HL-60/S4 (cell line): ENCODE results near the gene ADGRF4.
"Not testable (repeated sequence)": the region's sequence is repeated elsewhere in the genome, so short reads cannot be mapped to it uniquely, and the experiment has no call there.

ENCODE experiments used
- in situ Hi-C: fragments of 300-500 bp; cut with MboI; formaldehyde crosslinking; loops from 2 replicates; pipeline ENCODE4 v1.14.3; 2022; ENCODE audit warnings: low sequenced_read_pairs

Gene ADGRF4

DNA sequence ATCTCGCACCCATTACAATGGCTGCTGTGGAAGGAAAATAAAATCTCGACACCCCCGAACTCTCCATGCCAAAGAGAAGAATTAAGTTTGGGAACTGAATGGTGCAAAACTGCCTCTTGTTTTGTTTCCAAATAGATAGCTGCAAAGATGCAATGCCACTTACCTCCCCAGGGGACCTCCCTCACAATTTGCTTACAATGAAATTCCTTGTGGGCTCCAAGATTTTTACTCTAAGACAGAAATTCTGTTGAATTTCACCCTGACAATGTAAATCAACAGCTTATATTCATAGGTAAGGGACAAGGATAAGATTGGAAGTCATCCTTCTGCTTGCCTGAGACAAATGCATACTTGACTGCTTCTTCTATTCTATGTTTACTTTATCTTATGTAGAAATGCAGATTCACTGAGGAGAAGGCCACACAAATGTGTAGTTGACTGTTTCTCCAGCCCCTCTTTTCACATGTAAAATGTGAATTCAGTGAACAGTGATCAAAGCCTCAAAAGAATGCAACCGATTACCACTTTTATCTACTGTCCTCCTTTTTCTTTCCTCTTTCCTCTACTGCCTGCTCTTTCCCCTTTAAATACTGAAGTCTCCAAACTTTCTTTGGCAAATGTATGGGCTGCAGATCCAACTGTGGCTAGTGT is 36.6 kb downstream of the ADGRF4 start:
- in situ Hi-C loops = no loop called here

DNA sequence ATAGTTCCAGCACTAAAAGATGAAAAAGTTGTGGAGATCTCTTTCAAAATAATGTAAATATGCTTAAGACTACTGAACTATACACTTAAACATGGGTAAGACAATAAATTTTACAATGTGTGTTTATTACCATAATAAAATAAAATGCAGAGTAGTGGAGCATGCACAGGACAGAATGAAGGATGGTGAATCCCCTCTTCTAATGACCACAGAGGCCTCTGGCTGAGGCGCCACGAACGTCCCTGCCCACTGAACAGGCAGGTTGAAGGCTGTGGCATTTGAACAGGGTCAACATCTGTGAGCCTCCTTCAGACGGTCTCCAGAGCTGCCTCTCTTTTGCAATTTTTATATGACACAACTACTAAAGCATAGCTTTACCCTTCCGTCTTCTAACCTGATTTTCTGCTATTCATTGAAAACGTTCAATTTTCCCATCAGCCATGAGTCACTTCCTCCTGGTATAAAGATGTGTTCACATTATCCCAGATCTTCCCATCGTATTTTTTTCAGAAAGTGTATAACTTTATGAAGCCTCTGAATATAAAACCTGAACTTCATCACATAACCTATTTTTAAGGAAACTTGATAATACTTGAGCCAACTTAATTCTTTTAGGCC is 37.8 kb downstream of the ADGRF4 start:
- in situ Hi-C loops = no loop called here

DNA sequence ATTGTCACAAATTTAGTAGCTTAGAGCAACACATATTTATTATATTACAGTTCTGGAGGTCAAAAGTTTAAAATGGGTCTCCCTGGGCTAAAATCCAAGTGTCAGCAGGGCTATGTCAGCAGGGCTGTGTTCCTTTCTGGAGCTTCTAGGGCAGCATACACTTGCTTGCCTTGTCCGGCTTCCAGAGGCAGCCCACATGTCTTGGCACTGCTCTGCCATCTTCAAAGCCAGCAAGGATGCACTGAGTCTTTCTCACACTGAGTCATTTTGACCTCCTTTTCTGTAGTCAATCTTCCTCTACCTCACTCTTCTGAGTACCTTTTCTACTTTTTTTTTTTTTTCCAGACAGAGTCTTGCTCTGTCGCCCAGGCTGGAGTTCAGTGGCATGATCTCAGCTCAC is 39.0 kb downstream of the ADGRF4 start:
- in situ Hi-C loops = no loop called here

DNA sequence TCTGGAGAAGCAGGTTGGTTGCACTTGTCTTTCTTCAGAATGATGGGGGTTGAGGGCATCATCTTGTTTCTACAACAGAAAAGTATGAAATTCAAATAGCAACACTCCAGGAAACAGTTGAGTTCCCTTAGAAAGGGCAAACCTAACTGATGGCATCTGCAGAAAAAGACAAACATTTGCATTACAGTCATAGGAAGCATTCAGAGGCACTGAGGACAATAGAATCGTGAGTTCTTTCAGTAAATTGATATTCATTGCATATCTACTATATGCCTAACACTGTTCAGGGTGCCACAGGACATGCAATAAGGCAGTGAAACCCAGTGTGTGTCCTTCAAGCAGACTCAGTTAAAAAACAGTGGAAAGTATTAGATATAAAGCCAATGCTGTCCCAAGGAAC is 42.3 kb downstream of the ADGRF4 start:
- in situ Hi-C loops = no loop called here

DNA sequence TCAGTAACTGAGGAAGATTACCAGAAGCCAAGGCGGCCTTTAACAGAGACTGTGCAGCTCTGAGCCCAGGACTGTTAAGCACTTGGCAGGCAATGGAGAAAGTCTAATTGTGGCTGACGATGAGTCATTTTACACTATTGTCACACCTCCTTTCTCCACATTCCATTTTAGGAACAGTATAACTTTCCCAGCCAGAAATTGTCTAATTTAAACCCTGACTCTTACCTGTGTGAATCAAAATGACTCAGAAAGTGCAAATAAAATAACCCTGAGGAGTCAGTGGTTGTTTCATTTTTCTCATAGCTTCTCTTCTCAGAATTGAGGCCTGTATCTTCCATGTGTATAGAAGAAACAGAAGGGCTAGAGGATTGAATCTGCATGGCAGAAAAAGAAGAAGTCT is 43.4 kb downstream of the ADGRF4 start:
- in situ Hi-C loops = no loop called here

DNA sequence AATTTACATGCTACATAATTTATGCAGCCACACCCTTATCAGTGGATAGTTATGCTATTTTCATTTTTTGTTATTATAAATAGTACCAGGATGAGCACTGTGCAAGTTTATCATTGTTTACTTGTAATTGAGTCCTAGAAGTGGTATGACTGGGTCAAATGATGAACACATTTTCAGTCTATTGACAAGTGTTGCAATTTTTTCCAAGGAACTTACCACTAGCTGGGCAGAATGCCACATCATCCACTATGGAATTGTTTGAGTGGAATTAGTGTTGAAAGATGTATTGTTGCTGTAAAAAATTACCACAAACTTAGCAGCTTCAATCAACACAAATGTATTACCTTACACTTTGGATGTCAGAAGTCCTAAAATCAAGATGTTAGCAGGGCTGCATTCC is 45.4 kb downstream of the ADGRF4 start:
- in situ Hi-C loops = no loop called here

DNA sequence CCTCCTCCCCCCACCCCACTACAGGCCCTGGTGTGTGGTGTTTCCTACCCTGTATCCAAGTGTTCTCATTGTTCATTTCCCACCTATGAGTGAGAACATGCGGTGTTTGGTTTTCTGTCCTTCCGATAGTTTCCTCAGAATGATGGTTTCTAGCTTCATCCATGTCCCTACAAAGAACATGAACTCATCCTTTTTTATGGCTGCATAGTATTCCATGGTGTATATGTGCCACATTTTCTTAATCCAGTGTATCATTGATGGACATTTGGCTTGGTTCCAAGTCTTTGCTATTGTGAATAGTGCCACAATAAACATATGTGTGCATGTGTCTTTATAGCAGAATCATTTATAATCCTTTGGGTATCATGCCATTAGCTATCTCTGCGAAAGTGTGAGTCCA is 46.9 kb downstream of the ADGRF4 start:
- in situ Hi-C loops = not testable (repeated sequence)

DNA sequence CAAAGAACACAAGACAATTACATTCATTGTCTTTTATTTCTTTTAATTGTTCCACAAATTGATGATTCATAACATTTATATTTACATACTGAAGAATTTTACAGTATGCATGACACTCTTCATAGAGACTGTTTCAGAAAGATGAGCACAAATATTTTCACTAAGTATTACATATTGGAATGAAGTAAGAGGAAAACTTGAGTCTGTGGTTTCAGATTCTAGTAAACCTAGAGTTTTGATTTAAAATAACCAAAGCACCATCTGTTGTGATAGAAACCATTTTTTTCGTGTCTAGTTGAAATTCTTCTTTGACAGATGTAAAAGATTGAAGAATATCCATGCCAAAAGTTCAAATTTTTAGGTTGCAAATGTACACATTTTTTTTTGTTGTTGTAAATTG is 51.4 kb downstream of the ADGRF4 start:
- in situ Hi-C loops = no loop called here

DNA sequence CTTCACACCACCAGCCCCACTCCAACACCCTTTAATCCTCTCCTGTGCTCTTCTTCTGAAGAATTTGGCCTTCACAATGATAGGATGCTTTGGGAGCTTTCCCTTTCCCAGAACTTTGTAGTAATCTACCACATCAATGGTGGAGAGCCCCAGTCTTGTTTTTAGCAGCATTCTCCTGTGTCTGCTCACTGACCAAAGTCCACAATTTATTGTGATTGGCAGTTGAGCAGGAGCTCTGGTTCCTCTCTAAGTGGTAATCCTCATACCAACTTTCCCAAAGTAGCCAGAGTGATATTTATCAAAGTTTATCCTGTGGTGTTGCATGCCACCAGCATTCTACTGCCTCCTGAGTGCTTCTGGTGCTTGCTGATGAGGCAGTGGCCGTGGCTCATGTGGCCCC is 54.4 kb downstream of the ADGRF4 start:
- in situ Hi-C loops = no loop called here

DNA sequence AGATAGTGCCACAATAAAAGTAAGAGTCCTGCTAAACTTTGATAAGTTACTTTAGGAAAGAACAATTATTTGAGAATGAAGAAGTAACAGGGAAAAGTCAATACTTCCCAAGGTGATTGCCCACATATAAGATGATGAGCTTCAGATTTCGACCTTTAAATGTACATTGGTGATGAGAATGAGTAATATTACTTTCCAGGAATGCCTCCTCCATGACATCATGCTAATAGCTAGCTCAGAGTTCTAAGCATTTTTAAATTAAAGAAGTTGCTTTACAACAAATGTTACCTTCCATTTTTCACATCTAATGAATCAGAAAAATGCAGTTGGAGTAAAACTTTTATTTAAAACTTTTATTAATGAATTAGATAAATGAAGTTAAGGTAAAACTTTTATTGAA is 61.0 kb downstream of the ADGRF4 start:
- in situ Hi-C loops = no loop called here

DNA sequence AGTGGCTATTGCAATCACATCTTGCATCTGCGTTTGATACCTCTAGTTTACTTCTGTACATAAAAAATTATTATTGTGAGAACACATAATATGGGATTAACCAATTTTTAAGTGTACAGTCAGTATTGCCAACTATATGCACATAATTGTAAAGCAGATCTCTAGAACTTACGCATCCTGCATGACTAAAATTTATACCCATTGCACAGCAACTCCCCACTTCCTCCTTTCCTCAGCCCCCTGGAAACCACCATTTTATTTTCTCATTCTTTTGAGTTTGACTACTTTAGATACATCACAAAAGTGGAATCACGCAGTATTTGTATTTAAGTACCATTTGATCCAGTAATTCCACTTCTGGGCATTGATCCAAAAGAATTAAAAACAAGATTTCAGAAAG is 64.1 kb downstream of the ADGRF4 start:
- in situ Hi-C loops = no loop called here

DNA sequence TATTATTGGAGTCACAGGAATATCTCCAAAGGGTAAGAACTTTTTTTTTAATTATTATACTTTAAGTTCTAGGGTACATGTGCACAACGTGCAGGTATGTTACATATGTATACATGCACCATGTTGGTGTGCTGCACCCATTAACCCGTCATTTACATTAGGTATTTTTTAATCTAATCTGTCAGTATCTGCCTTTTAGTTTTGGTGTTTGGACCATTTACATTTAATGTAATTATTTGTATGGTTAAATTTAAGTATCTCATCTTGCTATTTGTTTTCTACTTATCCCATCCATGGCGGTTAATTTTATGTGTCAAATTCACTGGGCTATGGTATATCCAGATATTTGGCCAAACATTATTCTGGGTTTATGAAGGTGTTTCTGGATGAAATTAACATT is 68.1 kb downstream of the ADGRF4 start:
- in situ Hi-C loops = no loop called here

DNA sequence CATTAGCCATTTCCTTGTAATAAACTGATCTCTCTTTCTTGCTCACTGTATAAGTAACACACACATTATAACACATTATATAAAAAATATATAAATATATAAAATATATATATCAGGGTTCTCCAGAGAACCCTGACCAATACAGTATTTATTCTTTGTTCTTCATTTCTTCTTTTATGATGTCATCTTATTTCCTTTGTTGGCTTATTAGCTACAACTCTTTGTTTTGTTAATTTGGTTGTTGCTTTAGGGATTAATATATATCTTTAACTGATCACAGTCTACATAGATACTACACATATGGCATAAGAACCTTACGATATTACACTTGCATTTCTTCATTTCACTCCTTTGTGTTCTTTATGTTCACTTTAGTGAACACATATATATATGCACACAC is 68.7 kb downstream of the ADGRF4 start:
- in situ Hi-C loops = no loop called here

DNA sequence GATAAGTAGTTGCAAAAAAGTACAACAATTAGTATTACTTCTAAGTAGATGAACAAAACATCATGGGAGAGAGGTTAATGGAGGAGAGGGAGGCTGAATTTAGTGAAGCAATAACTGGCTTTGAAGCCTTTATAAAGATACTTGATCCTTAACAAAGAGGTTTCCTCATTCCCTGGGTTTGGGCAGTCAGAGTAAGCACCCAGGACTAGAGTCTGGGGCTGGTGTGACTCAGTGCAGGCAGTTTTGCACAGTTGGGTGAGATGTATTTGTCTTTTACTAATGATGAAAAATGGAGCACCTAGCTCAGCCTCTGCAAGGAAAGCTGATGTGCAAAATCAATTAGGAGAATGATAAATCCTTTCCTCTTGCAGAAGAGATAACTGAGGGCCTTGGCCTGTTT is 71.6 kb downstream of the ADGRF4 start:
- in situ Hi-C loops = no loop called here
